ENCODE results near the gene GPR84.

Gene GPR84
- 0.12 to 1.1 (median 0.42) reads per million in 4 donors for total RNA-seq

GRCh38 chr12:54364413-54364812, at the start of gene GPR84:
Gene GPR84, minus strand, starts transcription at chr12:54364486. Its CDS starts 635 bp downstream, at chr12:54363851.
- peak in 1 of 5 donors; percentile 78 for DNase-seq

- peak; percentile 64 to 82 (median 77) for DNase-seq
Observed at GRCh38 chr12:54413284-54414190, 49.3 kb upstream of the GPR84 start.

GRCh38 chr12:54412786-54413185, 48.5 kb upstream of the GPR84 start:
- DNase-seq: peak in 1 of 5 donors; percentile 51

GRCh38 chr12:54412348-54412747, 48.1 kb upstream of the GPR84 start:
- DNase-seq: no peak

GRCh38 chr12:54411391-54412241, 47.3 kb upstream of the GPR84 start:
- peak in 4 of 5 donors; percentile 33 to 68 (median 46) for DNase-seq

GRCh38 chr12:54409267-54409666, 45.0 kb upstream of the GPR84 start:
- no peak for DNase-seq

- DNase-seq: no peak
Observed at GRCh38 chr12:54407183-54407905, 43.1 kb upstream of the GPR84 start.

- no peak for DNase-seq
Observed at GRCh38 chr12:54405573-54405972, 41.3 kb upstream of the GPR84 start.

- no peak for DNase-seq
Observed at GRCh38 chr12:54405106-54405505, 40.8 kb upstream of the GPR84 start.

- DNase-seq: peak in 4 of 5 donors; percentile 39 to 68 (median 55)
Observed at GRCh38 chr12:54404061-54405004, 40.0 kb upstream of the GPR84 start.

GRCh38 chr12:54401119-54401518, 36.8 kb upstream of the GPR84 start:
- DNase-seq: no peak

GRCh38 chr12:54398995-54399793, 34.9 kb upstream of the GPR84 start:
- peak; percentile 61 to 85 (median 79) for DNase-seq

GRCh38 chr12:54398218-54398617, 33.9 kb upstream of the GPR84 start:
- DNase-seq: no peak

GRCh38 chr12:54397157-54397556, 32.9 kb upstream of the GPR84 start:
- no peak for DNase-seq

GRCh38 chr12:54395545-54395944, 31.3 kb upstream of the GPR84 start:
- DNase-seq: no peak

- DNase-seq: no peak
Observed at GRCh38 chr12:54394986-54395385, 30.7 kb upstream of the GPR84 start.

GRCh38 chr12:54394281-54394719, 30.0 kb upstream of the GPR84 start:
- DNase-seq: peak in 1 of 5 donors; percentile 44

GRCh38 chr12:54393743-54394142, 29.5 kb upstream of the GPR84 start:
- DNase-seq: no peak

- no peak for DNase-seq
Observed at GRCh38 chr12:54393207-54393609, 28.9 kb upstream of the GPR84 start.

GRCh38 chr12:54392485-54393206, 28.4 kb upstream of the GPR84 start:
- no peak for DNase-seq
